LoVo (cell line): Measurements from ENCODE around the gene ULBP1.
"Not testable (repeated sequence)": the region's sequence is repeated elsewhere in the genome, so short reads cannot be mapped to it uniquely, and the experiment has no call there.

Experiments
- DNase-seq: peaks from one replicate; pipeline ENCODE4 v3.0.0-alpha.2; 2016; ENCODE audit warnings: low spot score

The ULBP1 gene

GRCh38 chr6:150004783-150005717 lies 41.3 kb downstream of the ULBP1 start:
- DNase-seq: peak; percentile 92

- no peak for DNase-seq
These were observed 42.3 kb downstream of the ULBP1 start for GRCh38 chr6:150005761-150006651.

- DNase-seq: peak; percentile 35
These were observed 43.3 kb downstream of the ULBP1 start for GRCh38 chr6:150006961-150007464.

GRCh38 chr6:150008588-150008987 lies 44.8 kb downstream of the ULBP1 start:
- DNase-seq: peak; percentile 70

- not testable (repeated sequence) for DNase-seq
These were observed 49.4 kb downstream of the ULBP1 start for GRCh38 chr6:150012846-150013784.

- DNase-seq: not testable (repeated sequence)
These were observed 50.3 kb downstream of the ULBP1 start for GRCh38 chr6:150013785-150014622.

GRCh38 chr6:150014623-150015280 lies 51.0 kb downstream of the ULBP1 start:
- DNase-seq: not testable (repeated sequence)

- DNase-seq: not testable (repeated sequence)
These were observed 51.7 kb downstream of the ULBP1 start for GRCh38 chr6:150015281-150016001.

- peak; percentile 73 for DNase-seq
These were observed 52.8 kb downstream of the ULBP1 start for GRCh38 chr6:150016324-150017185.

- DNase-seq: not testable (repeated sequence)
These were observed 53.4 kb downstream of the ULBP1 start for GRCh38 chr6:150017186-150017521.

- no peak for DNase-seq
These were observed 55.3 kb downstream of the ULBP1 start for GRCh38 chr6:150018846-150019580.

GRCh38 chr6:150021870-150022269 lies 58.1 kb downstream of the ULBP1 start:
- not testable (repeated sequence) for DNase-seq
